Mesothelial cell of epicardium (in vitro differentiated cells): ENCODE measurements around the gene MCUB. TPM values are rescaled to one million over a fixed set of nuclear protein-coding genes. Genes with fewer than 3 reads are reported as not detected.

Experiments used
- DNase-seq, 2 experiments: peaks; one replicate each; pipeline ENCODE4 v3.0.0; 2021; ENCODE audit warnings: low spot score in 2 of 2; ENCODE audit not compliant: unreplicated experiment in 2 of 2
- H3K27ac Mint-ChIP-seq: 2 replicates; pipeline ENCODE4 v1.8.0; 2021; ENCODE audit warnings: mixed read lengths
- H3K27me3 Mint-ChIP-seq: 2 replicates; pipeline ENCODE4 v1.8.0; 2021; ENCODE audit warnings: low read depth, mixed read lengths
- H3K36me3 Mint-ChIP-seq: 2 replicates; pipeline ENCODE4 v1.8.0; 2021; ENCODE audit warnings: mixed read lengths
- H3K4me1 Mint-ChIP-seq: 2 replicates; pipeline ENCODE4 v1.8.0; 2021; ENCODE audit warnings: mixed read lengths
- H3K4me3 Mint-ChIP-seq: 2 replicates; pipeline ENCODE4 v1.8.0; 2021; ENCODE audit warnings: mild to moderate bottlenecking, moderate library complexity, mixed read lengths
- H3K9me3 Mint-ChIP-seq: 2 replicates; pipeline ENCODE4 v1.8.0; 2021; ENCODE audit warnings: mixed read lengths
- CTCF ChIP-seq: fragments of 200-600 bp; sonication (generic); IDR thresholded peaks from one replicate; pipeline ENCODE4 v1.5.0; 2021; ENCODE audit warnings: antibody characterized with exemption; ENCODE audit not compliant: unreplicated experiment
- total RNA-seq: library from RNA; stranded (reverse); gene quantifications from 3 replicates; pipeline ENCODE4 v1.2.1, GENCODE V29; 2021

Gene MCUB
- total RNA-seq, 1 donor from 2014 or later = 3.0 TPM

GRCh38 chr4:109690690-109691410 lies 130.8 kb downstream of the MCUB start:
- H3K36me3 Mint-ChIP-seq = peaks cover 51% of the 10 kb centered on the region

GRCh38 chr4:109691411-109691920 lies 131.4 kb downstream of the MCUB start:
- no peaks in the 10 kb centered on the region for H3K9me3 Mint-ChIP-seq
- no peaks in the 10 kb centered on the region for H3K27me3 Mint-ChIP-seq
- no peak for TF ChIP-seq CTCF
- no peak overlapping the region for H3K27ac Mint-ChIP-seq
- H3K4me3 Mint-ChIP-seq = no peak overlapping the region
- H3K36me3 Mint-ChIP-seq = peaks cover 56% of the 10 kb centered on the region
- H3K4me1 Mint-ChIP-seq = no peaks in the 10 kb centered on the region
- no peak for DNase-seq

More at GRCh38 chr4:109690690-109691410, 130.8 kb downstream of the MCUB start:
- no peaks in the 10 kb centered on the region for H3K9me3 Mint-ChIP-seq
- no peaks in the 10 kb centered on the region for H3K4me1 Mint-ChIP-seq
- no peak for DNase-seq
- no peak for TF ChIP-seq CTCF
- H3K27ac Mint-ChIP-seq = no peak overlapping the region
- no peaks in the 10 kb centered on the region for H3K27me3 Mint-ChIP-seq
- no peak overlapping the region for H3K4me3 Mint-ChIP-seq

GRCh38 chr4:109698656-109699055 lies 138.6 kb downstream of the MCUB start:
- Mint-ChIP-seq H3K36me3 (peaks cover 38% of the 10 kb centered on the region), H3K27ac (no peak overlapping the region), H3K4me1 (peaks cover 33% of the 10 kb centered on the region), H3K27me3 (no peaks in the 10 kb centered on the region), H3K4me3 (no peak overlapping the region), H3K9me3 (no peaks in the 10 kb centered on the region)
- no peak for TF ChIP-seq CTCF
- DNase-seq = no peak

GRCh38 chr4:109699553-109700225 lies 139.6 kb downstream of the MCUB start:
- Mint-ChIP-seq H3K4me3 (peak overlapping the region; percentile 1), H3K9me3 (no peaks in the 10 kb centered on the region), H3K36me3 (peaks cover 30% of the 10 kb centered on the region), H3K27ac (peak overlapping the region; percentile 10), H3K4me1 (peaks cover 41% of the 10 kb centered on the region), H3K27me3 (no peaks in the 10 kb centered on the region)
- no peak for DNase-seq
- TF ChIP-seq CTCF = no peak

- Mint-ChIP-seq H3K27me3 (no peaks in the 10 kb centered on the region), H3K36me3 (peaks cover 20% of the 10 kb centered on the region), H3K9me3 (no peaks in the 10 kb centered on the region), H3K4me1 (peaks cover 41% of the 10 kb centered on the region), H3K27ac (peak overlapping the region; percentile 96), H3K4me3 (peak overlapping the region; percentile 94)
- TF ChIP-seq CTCF = no peak
- DNase-seq = no peak
Measured at GRCh38 chr4:109701566-109702410, 141.7 kb downstream of the MCUB start.
